ENCODE results near the gene TNNT3.

DNA sequence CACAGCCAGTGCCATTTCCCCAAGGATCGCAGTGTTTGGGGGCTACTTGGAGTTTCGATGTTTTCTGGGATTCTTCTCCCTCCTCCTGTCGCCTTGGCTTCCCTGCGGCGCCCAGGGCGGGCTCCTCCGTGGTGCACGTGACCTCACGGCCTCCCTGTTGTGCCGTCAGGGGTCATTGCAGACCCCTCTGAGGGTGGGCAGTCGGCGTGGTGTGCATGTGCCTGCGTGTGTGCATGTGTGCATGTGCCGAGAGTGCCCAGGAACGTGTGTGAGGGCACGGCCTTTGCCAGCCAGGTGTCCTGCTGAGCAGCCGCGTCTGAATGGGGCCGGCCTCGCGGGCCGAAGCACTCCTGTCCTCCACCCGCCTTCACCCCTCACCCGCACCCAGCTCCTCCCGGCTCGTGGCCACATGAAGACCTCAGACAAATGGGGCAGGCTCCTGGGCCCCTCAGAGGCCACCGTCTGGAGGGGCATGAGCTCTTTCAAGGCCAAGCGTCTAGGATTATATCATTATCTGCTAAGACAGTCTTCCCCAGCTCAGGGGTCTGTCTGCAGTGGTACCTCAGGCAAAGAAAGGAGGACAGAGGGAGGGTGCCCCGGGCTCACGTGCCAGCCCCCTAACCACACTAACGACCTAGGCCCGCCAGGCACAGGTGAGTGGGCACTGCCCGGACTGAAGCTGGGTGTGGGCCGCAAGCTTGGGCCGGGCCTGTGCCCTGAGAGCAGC, 18.3 kb downstream of the TNNT3 start:
- TF ChIP-seq POLR2AphosphoS5 (IDR thresholded peaks at IDR 0.05) (no peak), POLR2A (IDR thresholded peaks at IDR 0.05) (no peak)

Measured in prostate gland (tissue), 1 donor.